CD4-positive, alpha-beta T cell treated with Interleukin-6 at 100 ng/mL for 8 hours (primary cell): Measurements from ENCODE around the gene HIPK4.
"Not testable (repeated sequence)": the region's sequence is repeated elsewhere in the genome, so short reads cannot be mapped to it uniquely, and the experiment has no call there.

Experiments used
- DNase-seq: peaks from one replicate; pipeline ENCODE4 v3.0.0-alpha.2; 2020; ENCODE audit warnings: mixed read lengths, low spot score

HIPK4 gene

GRCh38 chr19:40390084-40390742 lies at the start of gene HIPK4:
Gene HIPK4, minus strand, starts transcription at chr19:40390181. Its CDS starts 279 bp downstream, at chr19:40389902.
- DNase-seq, result no peak

- no peak for DNase-seq
These were observed 48.3 kb upstream of the HIPK4 start for GRCh38 chr19:40438284-40438683.

GRCh38 chr19:40433391-40434216 lies 43.6 kb upstream of the HIPK4 start:
- DNase-seq, result peak; percentile 59

- DNase-seq, result not testable (repeated sequence)
These were observed 42.8 kb upstream of the HIPK4 start for GRCh38 chr19:40432760-40433159.

- DNase-seq, result no peak
These were observed 41.7 kb upstream of the HIPK4 start for GRCh38 chr19:40431698-40432097.

GRCh38 chr19:40430242-40430641 lies 40.3 kb upstream of the HIPK4 start:
- DNase-seq, result not testable (repeated sequence)

GRCh38 chr19:40428197-40428596 lies 38.2 kb upstream of the HIPK4 start:
- not testable (repeated sequence) for DNase-seq

GRCh38 chr19:40425450-40426287 lies 35.7 kb upstream of the HIPK4 start, which contains the start of gene SERTAD1:
Gene SERTAD1, minus strand, starts transcription at chr19:40425992. Its CDS starts 2,446 bp downstream, at chr19:40423546.
- peak; percentile 100 for DNase-seq

GRCh38 chr19:40424637-40425449 lies 34.9 kb upstream of the HIPK4 start:
- DNase-seq, result no peak

- DNase-seq, result no peak
These were observed 34.0 kb upstream of the HIPK4 start for GRCh38 chr19:40423938-40424337.

GRCh38 chr19:40422748-40423566 lies 33.0 kb upstream of the HIPK4 start:
- DNase-seq, result no peak

GRCh38 chr19:40421993-40422747 lies 32.2 kb upstream of the HIPK4 start:
- DNase-seq, result no peak

GRCh38 chr19:40420766-40421765 lies 31.1 kb upstream of the HIPK4 start:
- DNase-seq, result peak; percentile 72

- DNase-seq, result no peak
These were observed 30.4 kb upstream of the HIPK4 start for GRCh38 chr19:40420451-40420765.

- no peak for DNase-seq
These were observed 29.8 kb upstream of the HIPK4 start for GRCh38 chr19:40419780-40420179.

- no peak for DNase-seq
These were observed 29.2 kb upstream of the HIPK4 start for GRCh38 chr19:40419066-40419612.

GRCh38 chr19:40418040-40418439 lies 28.1 kb upstream of the HIPK4 start:
- no peak for DNase-seq

GRCh38 chr19:40417643-40417981 lies 27.6 kb upstream of the HIPK4 start:
- no peak for DNase-seq
